GM12891 (cell line): ENCODE measurements around the gene RYR1.

ENCODE experiments used
- POLR2A ChIP-seq: IDR thresholded peaks from 2 replicates; pipeline ENCODE4 v1.6.1; 2011; ENCODE audit warnings: low read depth, low read length, control low read depth
- POLR2AphosphoS5 ChIP-seq: IDR thresholded peaks from 2 replicates; pipeline ENCODE4 v1.6.1; 2011; ENCODE audit warnings: low read depth, low read length, control low read depth
- POU2F2 ChIP-seq: IDR thresholded peaks from 2 replicates; pipeline ENCODE4 v1.6.1; 2011; ENCODE audit warnings: low read depth, mild to moderate bottlenecking, control low read depth, low read length, moderate library complexity
- SPI1 ChIP-seq: IDR thresholded peaks from 2 replicates; pipeline ENCODE4 v1.6.1; 2011; ENCODE audit warnings: low read depth, low read length, control low read depth
- TAF1 ChIP-seq: IDR thresholded peaks from 2 replicates; pipeline ENCODE4 v1.6.1; 2011; ENCODE audit warnings: low read depth, low read length, control low read depth

DNA sequence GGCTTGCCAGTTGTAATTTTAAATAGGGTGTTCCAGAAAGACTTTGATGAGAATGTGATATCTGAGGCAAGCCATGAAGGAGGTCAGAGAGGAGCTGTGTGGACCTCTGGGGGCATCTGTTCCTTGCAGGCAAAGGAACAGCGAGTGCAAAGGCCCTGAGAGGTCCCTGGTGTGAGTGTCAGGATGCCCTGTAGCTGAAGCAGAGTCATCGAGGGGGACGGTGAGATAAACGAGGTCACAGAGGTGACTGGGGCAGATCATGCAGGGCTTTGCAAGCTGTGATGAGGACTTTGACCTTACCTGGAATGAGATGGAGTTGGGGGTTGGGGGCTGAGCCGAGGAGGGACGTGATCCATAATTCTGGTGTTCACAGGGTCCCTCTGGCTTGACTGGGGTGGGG, 75.0 kb downstream of the RYR1 start:
- TF ChIP-seq SPI1 (no peak), POLR2AphosphoS5 (no peak), POLR2A (no peak), TAF1 (no peak), POU2F2 (no peak)
